ENCODE data around the gene RELL1.

DNA sequence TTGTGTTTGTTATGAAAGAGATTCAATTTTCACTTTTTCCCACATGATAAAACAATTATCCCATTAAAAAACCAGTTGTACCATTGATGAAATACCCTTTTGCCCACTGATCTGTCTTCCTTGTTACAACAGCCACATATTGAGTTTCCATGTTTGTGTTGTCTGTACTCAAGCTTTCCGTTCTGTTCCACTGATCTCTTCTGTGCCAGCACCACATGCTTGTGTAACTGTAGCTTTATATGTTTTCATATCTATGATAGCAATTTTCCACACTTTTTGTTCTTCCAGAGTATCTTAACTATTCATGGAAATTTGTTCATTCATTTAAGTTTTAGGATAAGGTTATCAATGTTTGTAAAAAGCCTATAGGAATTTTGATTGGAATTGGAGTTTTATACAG, 24.3 kb upstream of the RELL1 start:
- TF ChIP-seq, protein P1, sequence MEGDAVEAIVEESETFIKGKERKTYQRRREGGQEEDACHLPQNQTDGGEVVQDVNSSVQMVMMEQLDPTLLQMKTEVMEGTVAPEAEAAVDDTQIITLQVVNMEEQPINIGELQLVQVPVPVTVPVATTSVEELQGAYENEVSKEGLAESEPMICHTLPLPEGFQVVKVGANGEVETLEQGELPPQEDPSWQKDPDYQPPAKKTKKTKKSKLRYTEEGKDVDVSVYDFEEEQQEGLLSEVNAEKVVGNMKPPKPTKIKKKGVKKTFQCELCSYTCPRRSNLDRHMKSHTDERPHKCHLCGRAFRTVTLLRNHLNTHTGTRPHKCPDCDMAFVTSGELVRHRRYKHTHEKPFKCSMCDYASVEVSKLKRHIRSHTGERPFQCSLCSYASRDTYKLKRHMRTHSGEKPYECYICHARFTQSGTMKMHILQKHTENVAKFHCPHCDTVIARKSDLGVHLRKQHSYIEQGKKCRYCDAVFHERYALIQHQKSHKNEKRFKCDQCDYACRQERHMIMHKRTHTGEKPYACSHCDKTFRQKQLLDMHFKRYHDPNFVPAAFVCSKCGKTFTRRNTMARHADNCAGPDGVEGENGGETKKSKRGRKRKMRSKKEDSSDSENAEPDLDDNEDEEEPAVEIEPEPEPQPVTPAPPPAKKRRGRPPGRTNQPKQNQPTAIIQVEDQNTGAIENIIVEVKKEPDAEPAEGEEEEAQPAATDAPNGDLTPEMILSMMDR (IDR thresholded peaks at IDR 0.05), result no peak
- no peak for TF ChIP-seq POLR2A (IDR thresholded peaks at IDR 0.05)
